ENCODE measurements around the gene STK4.

- TF ChIP-seq CTCF (IDR thresholded peaks at IDR 0.05) = no peak
- no peak for TF ChIP-seq POLR2AphosphoS5 (IDR thresholded peaks at IDR 0.05; ENCODE audit: insufficient read depth in 1 of 2, low read depth in 1 of 2)
- no peak for TF ChIP-seq POLR2A (IDR thresholded peaks at IDR 0.05)
Measured at GRCh38 chr20:45115386-45115774, 149.1 kb downstream of the STK4 start.

All from vagina (tissue), 2 donors.